GM13976 (cell line): ENCODE data around the gene LCAT.
A peak's percentile ranks its signal among the peaks of the same experiment; 100 is the strongest.

Experiments used
- DNase-seq: peaks from one replicate; pipeline ENCODE4 v3.0.0; 2012; ENCODE audit warnings: low spot score
- CTCF ChIP-seq: IDR thresholded peaks from 2 replicates; pipeline ENCODE4 v1.5.1; 2012; ENCODE audit warnings: borderline replicate concordance, mild to moderate bottlenecking; ENCODE audit not compliant: insufficient read depth; ENCODE audit errors: extremely low read depth, missing control alignments, control extremely low read depth
- in situ Hi-C: fragments of 300-500 bp; cut with MboI; formaldehyde crosslinking; loops from one replicate; pipeline ENCODE4 v1.12.0; 2022; ENCODE audit warnings: low sequenced_read_pairs, mixed read lengths, inconsistent platforms; ENCODE audit not compliant: unreplicated experiment

LCAT gene

GRCh38 chr16:67932462-67932840 lies 11.5 kb downstream of the LCAT start:
- DNase-seq = no peak
- in situ Hi-C loops = no loop called here
- TF ChIP-seq CTCF = no peak

DNA sequence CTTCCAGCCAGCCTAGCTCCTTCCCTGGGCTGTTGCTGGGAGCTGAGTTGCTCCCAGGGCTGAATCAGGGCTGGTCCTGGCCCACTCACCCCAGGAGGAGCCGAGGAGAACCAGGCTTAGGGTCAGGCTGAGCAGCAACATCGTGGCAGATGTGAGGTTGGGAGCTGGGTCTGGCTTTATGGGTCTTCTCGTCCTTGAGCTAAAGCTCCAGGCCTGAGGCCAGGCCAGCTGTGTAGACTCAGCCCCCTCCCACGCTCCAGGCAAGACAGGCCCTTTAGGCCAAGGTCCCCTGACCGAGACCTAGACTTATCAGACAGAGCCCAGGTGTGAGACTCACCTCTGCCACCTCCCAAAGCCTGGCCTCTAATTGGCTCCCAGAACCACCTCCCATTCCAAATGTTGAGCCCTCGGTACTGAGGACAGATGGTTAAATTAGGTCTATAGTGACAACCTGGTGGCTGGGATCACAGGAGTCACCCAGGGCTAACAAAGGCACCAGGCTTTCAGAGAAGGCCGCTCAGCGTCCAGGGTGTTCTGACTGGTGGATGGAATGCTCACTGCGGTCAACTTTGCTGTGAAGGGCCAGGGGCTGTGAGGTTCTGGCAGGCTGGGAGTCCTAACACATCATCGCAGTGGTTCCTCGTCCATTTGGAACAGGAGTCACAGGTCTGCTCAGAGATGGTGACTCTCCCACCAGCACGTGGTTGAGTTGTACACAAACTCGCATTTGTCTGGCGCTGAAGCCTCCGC lies 12.0 kb downstream of the LCAT start, which contains the start of gene CTRL:
TSS of gene CTRL (minus strand) at position 151 of the 750 bp plus-strand sequence. CDS start at position 141, 10 bp downstream.
- no peak for TF ChIP-seq CTCF
- in situ Hi-C loops = no loop called here
- no peak for DNase-seq

DNA sequence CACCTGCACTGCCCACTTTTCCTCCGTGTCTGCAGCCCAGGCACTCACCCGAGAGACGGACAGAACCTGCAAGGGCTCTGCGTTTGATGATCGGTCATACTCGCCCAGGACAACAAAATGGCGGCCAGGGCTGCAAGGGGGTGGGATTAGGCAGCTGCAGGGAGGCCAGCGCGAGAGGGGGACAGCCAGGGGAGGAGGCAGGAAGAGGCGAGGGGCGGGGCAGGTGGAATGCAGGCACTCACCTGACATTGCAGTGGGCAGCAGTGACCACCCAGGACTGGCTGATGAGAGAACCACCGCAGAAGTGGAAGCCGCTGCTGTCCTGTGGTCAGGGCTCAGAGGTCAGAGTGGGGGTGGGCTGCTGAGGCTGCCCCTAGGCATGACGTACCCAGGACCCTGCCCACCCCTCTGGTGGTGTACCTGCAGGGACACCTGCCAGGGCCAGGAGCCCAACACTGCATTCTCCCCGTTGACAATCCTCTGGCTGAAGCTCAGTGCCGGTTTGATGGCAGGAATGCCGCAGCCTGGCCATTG lies 13.2 kb downstream of the LCAT start:
- TF ChIP-seq CTCF = no peak
- DNase-seq = no peak
- in situ Hi-C loops = no loop called here

GRCh38 chr16:67930191-67930590 lies 13.7 kb downstream of the LCAT start:
- in situ Hi-C loops = no loop called here
- no peak for DNase-seq
- TF ChIP-seq CTCF = no peak

DNA sequence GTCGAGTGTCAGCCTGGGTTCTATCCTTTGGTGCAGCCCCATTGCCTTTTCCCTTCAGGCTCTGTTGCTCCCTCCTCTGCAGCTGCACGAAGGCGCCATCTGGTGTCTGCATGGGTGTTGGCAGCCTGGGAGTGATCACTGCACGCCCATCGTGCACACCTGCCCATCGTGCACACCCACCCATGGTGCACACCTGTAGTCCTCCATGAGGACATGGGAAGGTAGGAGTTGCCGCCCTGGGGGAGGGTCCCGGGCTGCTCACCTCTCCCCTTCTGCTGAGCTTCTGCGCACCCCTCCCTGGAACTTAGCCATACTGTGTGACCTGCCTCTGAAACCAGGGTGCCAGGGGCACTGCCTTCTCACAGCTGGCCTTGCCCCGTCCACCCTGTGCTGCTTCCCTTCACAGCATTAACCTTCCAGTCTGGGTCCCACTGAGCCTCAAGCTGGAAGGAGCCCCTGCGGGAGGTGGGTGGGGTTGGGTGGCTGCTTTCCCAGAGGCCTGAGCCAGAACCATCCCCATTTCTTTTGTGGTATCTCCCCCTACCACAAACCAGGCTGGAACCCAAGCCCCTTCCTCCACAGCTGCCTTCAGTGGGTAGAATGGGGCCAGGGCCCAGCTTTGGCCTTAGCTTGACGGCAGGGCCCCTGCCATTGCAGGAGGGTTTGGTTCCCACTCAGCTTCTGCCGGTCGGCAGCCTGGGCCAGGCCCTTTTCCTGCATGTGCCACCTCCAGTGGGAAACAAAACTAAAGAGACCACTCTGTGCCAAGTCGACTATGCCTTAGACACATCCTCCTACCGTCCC lies 15.2 kb downstream of the LCAT start:
- peak; percentile 83 for TF ChIP-seq CTCF
- peak; percentile 92 for DNase-seq
- in situ Hi-C loops = loop anchor here (10.0 kb wide), 1 partner anchor 254 kb away; no protein-coding TSS in a partner anchor

GRCh38 chr16:67928147-67928546 lies 15.8 kb downstream of the LCAT start:
- DNase-seq = no peak
- in situ Hi-C loops = loop anchor here (10.0 kb wide), 1 partner anchor 253 kb away; no protein-coding TSS in a partner anchor
- no peak for TF ChIP-seq CTCF
